CD14-positive monocyte (primary cell): ENCODE results near the gene GPATCH1. TPM values are rescaled to one million over a fixed set of nuclear protein-coding genes. Genes with fewer than 3 reads are reported as not detected.

ENCODE experiments used
- DNase-seq, 3 donors: peaks; one replicate each; pipeline ENCODE4 v3.0.0-alpha.2; 2011 to 2022
- H2AFZ ChIP-seq: 2 replicates; pipeline ENCODE4 v1.6.0; 2012; ENCODE audit warnings: mild to moderate bottlenecking, low read depth, low read length, inconsistent platforms; ENCODE audit not compliant: insufficient read depth, poor library complexity, severe bottlenecking
- H3K27ac ChIP-seq, 2 donors: 1 replicate in 1 of 2; 2 replicates in 1 of 2; pipeline ENCODE4 v1.5.1; 2012 to 2013; ENCODE audit warnings: low read length in 2 of 2, control low read depth in 1 of 2, inconsistent platforms in 1 of 2, low read depth in 1 of 2, mild to moderate bottlenecking in 1 of 2
- H3K27me3 ChIP-seq, 2 donors: one replicate each; pipeline versions ENCODE4 v1.6.0 to v1.6.1; 2011 to 2013; ENCODE audit warnings: low read length in 2 of 2; ENCODE audit not compliant: control insufficient read depth in 2 of 2, insufficient read depth in 2 of 2
- H3K36me3 ChIP-seq, 2 donors: replicated peaks in 1 of 2; 1 replicate in 1 of 2; 2 replicates in 1 of 2; pipeline versions ENCODE4 v1.5.1 to v1.6.1; 2012 to 2013; ENCODE audit warnings: low read length in 2 of 2, control low read depth in 1 of 2, inconsistent platforms in 1 of 2, mild to moderate bottlenecking in 1 of 2; ENCODE audit not compliant: insufficient read depth in 2 of 2, control insufficient read depth in 1 of 2
- H3K4me1 ChIP-seq, 2 donors: 1 replicate in 1 of 2; 2 replicates in 1 of 2; pipeline versions ENCODE4 v1.5.1 to v1.6.1; 2012 to 2013; ENCODE audit warnings: low read length in 2 of 2, control low read depth in 1 of 2, inconsistent platforms in 1 of 2, mild to moderate bottlenecking in 1 of 2, moderate library complexity in 1 of 2; ENCODE audit not compliant: insufficient read depth in 2 of 2, control insufficient read depth in 1 of 2
- H3K4me2 ChIP-seq: replicated peaks from 2 replicates; pipeline ENCODE3; 2012; ENCODE audit warnings: low read length, moderate library complexity, mild to moderate bottlenecking; ENCODE audit not compliant: poor library complexity, severe bottlenecking; ENCODE audit errors: extremely low read depth
- H3K4me3 ChIP-seq, 3 experiments: fragments of 200-600 bp in 1 of 3; sonication (generic) in 1 of 3; replicated peaks in 1 of 3; 1 replicate in 2 of 3; 2 replicates in 1 of 3; pipeline ENCODE4 v1.5.1; 2011 to 2013; ENCODE audit warnings: low read length in 3 of 3, mild to moderate bottlenecking in 3 of 3, control low read depth in 2 of 3, low read depth in 2 of 3, inconsistent platforms in 1 of 3, moderate library complexity in 1 of 3
- H3K79me2 ChIP-seq: 2 replicates; pipeline ENCODE4 v1.6.0; 2012; ENCODE audit warnings: mild to moderate bottlenecking, control low read depth, inconsistent platforms, low read length, moderate library complexity; ENCODE audit not compliant: insufficient read depth
- H3K9ac ChIP-seq: 2 replicates; pipeline ENCODE4 v1.6.0; 2017; ENCODE audit warnings: low read length, mild to moderate bottlenecking; ENCODE audit not compliant: insufficient read depth, poor library complexity, severe bottlenecking
- H3K9me3 ChIP-seq, 2 donors: replicated peaks in 1 of 2; 1 replicate in 1 of 2; 2 replicates in 1 of 2; pipeline versions ENCODE4 v1.5.1 to v1.6.1; 2012 to 2013; ENCODE audit warnings: low read length in 2 of 2, control low read depth in 1 of 2; ENCODE audit not compliant: control insufficient read depth in 1 of 2, insufficient read depth in 1 of 2
- H4K20me1 ChIP-seq: 2 replicates; pipeline ENCODE4 v1.6.0; 2012; ENCODE audit warnings: mild to moderate bottlenecking, low read length, control low read depth, moderate library complexity; ENCODE audit not compliant: insufficient read depth
- H3K27ac Mint-ChIP-seq, 7 donors: one replicate each; pipeline ENCODE4 v1.8.0; 2020; ENCODE audit warnings: mild to moderate bottlenecking in 7 of 7, mixed read lengths in 7 of 7, moderate library complexity in 6 of 7, inconsistent platforms in 2 of 7
- H3K27me3 Mint-ChIP-seq, 3 donors: one replicate each; pipeline ENCODE4 v1.8.0; 2021 to 2022; ENCODE audit warnings: low read depth in 3 of 3, mild to moderate bottlenecking in 3 of 3, mixed read lengths in 3 of 3, moderate library complexity in 3 of 3, inconsistent platforms in 1 of 3
- H3K36me3 Mint-ChIP-seq, 2 donors: one replicate each; pipeline ENCODE4 v1.8.0; 2020; ENCODE audit warnings: mixed read lengths in 2 of 2, inconsistent platforms in 1 of 2, mild to moderate bottlenecking in 1 of 2
- H3K4me1 Mint-ChIP-seq: one replicate; pipeline ENCODE4 v1.8.0; 2020; ENCODE audit warnings: mild to moderate bottlenecking, mixed read lengths
- H3K4me3 Mint-ChIP-seq, 2 donors: one replicate each; pipeline ENCODE4 v1.8.0; 2020; ENCODE audit warnings: mild to moderate bottlenecking in 2 of 2, mixed read lengths in 2 of 2, moderate library complexity in 1 of 2
- H3K9me3 Mint-ChIP-seq, 7 donors: one replicate each; pipeline ENCODE4 v1.8.0; 2020 to 2022; ENCODE audit warnings: mixed read lengths in 7 of 7, mild to moderate bottlenecking in 6 of 7, moderate library complexity in 6 of 7, inconsistent platforms in 2 of 7
- CTCF ChIP-seq: fragments of 200-600 bp; IDR thresholded peaks from one replicate; pipeline ENCODE4 v1.8.0; 2022; ENCODE audit warnings: antibody characterized with exemption, mild to moderate bottlenecking
- WGBS: methylation state at CpG from one replicate; pipeline ENCODE4 v1.1.5; 2013; ENCODE audit warnings: missing lambda C conversion rate; ENCODE audit not compliant: insufficient coverage; 5-methylcytosine and 5-hydroxymethylcytosine counted together
- intact Hi-C, 2 donors: fragments of 100-400 bp; cut with micrococcal nuclease; formaldehyde crosslinking; loops; one replicate each; pipeline versions ENCODE4 v1.15.0 to v1.15.1; 2023
- polyA plus RNA-seq, 3 donors: library from polyadenylated mRNA; depleted of rRNA in 1 of 3; unstranded in 2 of 3; stranded (reverse) in 1 of 3; fragments of 300-500 nt in 2 of 3; fragments of >200 nt in 1 of 3; fragmentation: Illumina TruSeq in 2 of 3; gene quantifications; 1 replicate in 2 of 3; 2 replicates in 1 of 3; pipeline ENCODE4 v1.2.3, GENCODE V29; 2012 to 2021

GPATCH1 gene
- polyA plus RNA-seq, 3 donors: 1.4 to 6.8 (median 4.0) TPM

GRCh38 chr19:33096005-33096404, 15.0 kb downstream of the GPATCH1 start:
- DNase-seq: no peak
- no CpG with 5 or more reads among the region's 4 CpGs for WGBS
- Mint-ChIP-seq H3K4me1 (no peaks in the 10 kb centered on the region), H3K27ac (no peak overlapping the region), H3K9me3 (no peaks in the 10 kb centered on the region), H3K27me3 (peaks cover 0 to 4% (median 0%) of the 10 kb centered on the region in 3 donors), H3K4me3 (no peak overlapping the region), H3K36me3 (peaks cover 79 to 96% of the 10 kb centered on the region in 2 donors)
- Histone ChIP-seq H3K9me3 (no peaks in the 10 kb centered on the region), H3K4me2 (no peak overlapping the region), H3K79me2 (no peaks in the 10 kb centered on the region), H3K27ac (no peak overlapping the region), H4K20me1 (no peaks in the 10 kb centered on the region), H3K4me3 (no peak overlapping the region), H3K36me3 (peaks cover 72 to 87% of the 10 kb centered on the region in 2 donors), H2AFZ (no peak overlapping the region), H3K4me1 (no peaks in the 10 kb centered on the region), H3K9ac (no peak overlapping the region), H3K27me3 (no peaks in the 10 kb centered on the region)
- intact Hi-C loops: no loop called here
- no peak for TF ChIP-seq CTCF

- DNase-seq: no peak
- H3K4me2 ChIP-seq: no peak overlapping the region
Observed at GRCh38 chr19:33098055-33098534, 17.1 kb downstream of the GPATCH1 start.

More at GRCh38 chr19:33098055-33098534, 17.1 kb downstream of the GPATCH1 start:
- H3K9ac ChIP-seq: no peak overlapping the region
- no peak overlapping the region for H3K27ac ChIP-seq
- no peaks in the 10 kb centered on the region for H3K9me3 Mint-ChIP-seq
- H3K4me3 ChIP-seq: no peak overlapping the region
- no peaks in the 10 kb centered on the region for H4K20me1 ChIP-seq
- H2AFZ ChIP-seq: no peak overlapping the region
- 66% methylated on average over 2 of the region's 4 CpGs for WGBS
- H3K36me3 Mint-ChIP-seq: peaks cover 78 to 97% of the 10 kb centered on the region in 2 donors
- peaks cover 75 to 88% of the 10 kb centered on the region in 2 donors for H3K36me3 ChIP-seq
- intact Hi-C loops: no loop called here
- H3K4me3 Mint-ChIP-seq: no peak overlapping the region
- H3K79me2 ChIP-seq: no peaks in the 10 kb centered on the region
- H3K27me3 ChIP-seq: no peaks in the 10 kb centered on the region
- no peak for TF ChIP-seq CTCF
- peaks cover 0 to 4% (median 0%) of the 10 kb centered on the region in 3 donors for H3K27me3 Mint-ChIP-seq
- no peak overlapping the region for H3K27ac Mint-ChIP-seq
- no peaks in the 10 kb centered on the region for H3K4me1 Mint-ChIP-seq
- no peaks in the 10 kb centered on the region for H3K9me3 ChIP-seq
- no peaks in the 10 kb centered on the region for H3K4me1 ChIP-seq
